ENCODE data around the gene CCDC177.
"Not testable (repeated sequence)": the region's sequence is repeated elsewhere in the genome, so short reads cannot be mapped to it uniquely, and the experiment has no call there.

DNA sequence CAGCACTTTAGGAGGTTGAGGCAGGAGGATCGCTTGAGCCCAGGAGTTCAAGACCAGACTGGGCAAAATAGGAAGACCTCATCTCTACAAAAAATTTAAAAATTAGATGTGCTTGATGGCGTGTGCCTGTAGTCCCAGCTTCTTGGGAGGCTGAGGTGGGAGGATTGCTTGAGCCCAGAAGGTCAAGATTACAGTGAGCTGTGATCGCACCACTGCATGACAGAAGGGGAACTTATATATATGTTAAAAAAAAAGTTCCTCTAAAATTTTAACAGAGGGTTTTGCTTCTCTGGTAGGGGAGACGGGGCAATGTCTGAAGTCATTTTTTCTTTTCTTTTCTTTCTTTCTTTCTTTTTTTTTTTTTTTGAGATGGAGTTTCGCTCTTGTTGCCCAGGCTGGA, 24.8 kb upstream of the CCDC177 start:
- TF ChIP-seq ZBTB21 (CRISPR knock-in tag; IDR thresholded peaks at IDR 0.05; ENCODE audit: borderline replicate concordance); NR2C2 (CRISPR knock-in tag; IDR thresholded peaks at IDR 0.05); TEAD4 (CRISPR knock-in tag; IDR thresholded peaks at IDR 0.05); RORB (CRISPR knock-in tag; IDR thresholded peaks at IDR 0.05); ESRRA (CRISPR knock-in tag; IDR thresholded peaks at IDR 0.05; ENCODE audit: borderline replicate concordance); CREB1 (CRISPR knock-in tag; IDR thresholded peaks at IDR 0.05); ZNF317 (CRISPR knock-in tag; IDR thresholded peaks at IDR 0.05; ENCODE audit: borderline replicate concordance, low read depth); PRRX2 (CRISPR knock-in tag; IDR thresholded peaks at IDR 0.05): not testable (repeated sequence)
- TF ChIP-seq, protein P1, sequence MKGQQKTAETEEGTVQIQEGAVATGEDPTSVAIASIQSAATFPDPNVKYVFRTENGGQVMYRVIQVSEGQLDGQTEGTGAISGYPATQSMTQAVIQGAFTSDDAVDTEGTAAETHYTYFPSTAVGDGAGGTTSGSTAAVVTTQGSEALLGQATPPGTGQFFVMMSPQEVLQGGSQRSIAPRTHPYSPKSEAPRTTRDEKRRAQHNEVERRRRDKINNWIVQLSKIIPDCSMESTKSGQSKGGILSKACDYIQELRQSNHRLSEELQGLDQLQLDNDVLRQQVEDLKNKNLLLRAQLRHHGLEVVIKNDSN (CRISPR knock-in tag; IDR thresholded peaks at IDR 0.05): not testable (repeated sequence)
- TF ChIP-seq, protein P2, sequence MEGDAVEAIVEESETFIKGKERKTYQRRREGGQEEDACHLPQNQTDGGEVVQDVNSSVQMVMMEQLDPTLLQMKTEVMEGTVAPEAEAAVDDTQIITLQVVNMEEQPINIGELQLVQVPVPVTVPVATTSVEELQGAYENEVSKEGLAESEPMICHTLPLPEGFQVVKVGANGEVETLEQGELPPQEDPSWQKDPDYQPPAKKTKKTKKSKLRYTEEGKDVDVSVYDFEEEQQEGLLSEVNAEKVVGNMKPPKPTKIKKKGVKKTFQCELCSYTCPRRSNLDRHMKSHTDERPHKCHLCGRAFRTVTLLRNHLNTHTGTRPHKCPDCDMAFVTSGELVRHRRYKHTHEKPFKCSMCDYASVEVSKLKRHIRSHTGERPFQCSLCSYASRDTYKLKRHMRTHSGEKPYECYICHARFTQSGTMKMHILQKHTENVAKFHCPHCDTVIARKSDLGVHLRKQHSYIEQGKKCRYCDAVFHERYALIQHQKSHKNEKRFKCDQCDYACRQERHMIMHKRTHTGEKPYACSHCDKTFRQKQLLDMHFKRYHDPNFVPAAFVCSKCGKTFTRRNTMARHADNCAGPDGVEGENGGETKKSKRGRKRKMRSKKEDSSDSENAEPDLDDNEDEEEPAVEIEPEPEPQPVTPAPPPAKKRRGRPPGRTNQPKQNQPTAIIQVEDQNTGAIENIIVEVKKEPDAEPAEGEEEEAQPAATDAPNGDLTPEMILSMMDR (IDR thresholded peaks at IDR 0.05): not testable (repeated sequence)
- TF ChIP-seq, protein P3, sequence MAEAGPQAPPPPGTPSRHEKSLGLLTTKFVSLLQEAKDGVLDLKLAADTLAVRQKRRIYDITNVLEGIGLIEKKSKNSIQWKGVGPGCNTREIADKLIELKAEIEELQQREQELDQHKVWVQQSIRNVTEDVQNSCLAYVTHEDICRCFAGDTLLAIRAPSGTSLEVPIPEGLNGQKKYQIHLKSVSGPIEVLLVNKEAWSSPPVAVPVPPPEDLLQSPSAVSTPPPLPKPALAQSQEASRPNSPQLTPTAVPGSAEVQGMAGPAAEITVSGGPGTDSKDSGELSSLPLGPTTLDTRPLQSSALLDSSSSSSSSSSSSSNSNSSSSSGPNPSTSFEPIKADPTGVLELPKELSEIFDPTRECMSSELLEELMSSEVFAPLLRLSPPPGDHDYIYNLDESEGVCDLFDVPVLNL (CRISPR knock-in tag; IDR thresholded peaks at IDR 0.05; ENCODE audit: borderline replicate concordance, low read depth): not testable (repeated sequence)
- TF ChIP-seq, protein P4, sequence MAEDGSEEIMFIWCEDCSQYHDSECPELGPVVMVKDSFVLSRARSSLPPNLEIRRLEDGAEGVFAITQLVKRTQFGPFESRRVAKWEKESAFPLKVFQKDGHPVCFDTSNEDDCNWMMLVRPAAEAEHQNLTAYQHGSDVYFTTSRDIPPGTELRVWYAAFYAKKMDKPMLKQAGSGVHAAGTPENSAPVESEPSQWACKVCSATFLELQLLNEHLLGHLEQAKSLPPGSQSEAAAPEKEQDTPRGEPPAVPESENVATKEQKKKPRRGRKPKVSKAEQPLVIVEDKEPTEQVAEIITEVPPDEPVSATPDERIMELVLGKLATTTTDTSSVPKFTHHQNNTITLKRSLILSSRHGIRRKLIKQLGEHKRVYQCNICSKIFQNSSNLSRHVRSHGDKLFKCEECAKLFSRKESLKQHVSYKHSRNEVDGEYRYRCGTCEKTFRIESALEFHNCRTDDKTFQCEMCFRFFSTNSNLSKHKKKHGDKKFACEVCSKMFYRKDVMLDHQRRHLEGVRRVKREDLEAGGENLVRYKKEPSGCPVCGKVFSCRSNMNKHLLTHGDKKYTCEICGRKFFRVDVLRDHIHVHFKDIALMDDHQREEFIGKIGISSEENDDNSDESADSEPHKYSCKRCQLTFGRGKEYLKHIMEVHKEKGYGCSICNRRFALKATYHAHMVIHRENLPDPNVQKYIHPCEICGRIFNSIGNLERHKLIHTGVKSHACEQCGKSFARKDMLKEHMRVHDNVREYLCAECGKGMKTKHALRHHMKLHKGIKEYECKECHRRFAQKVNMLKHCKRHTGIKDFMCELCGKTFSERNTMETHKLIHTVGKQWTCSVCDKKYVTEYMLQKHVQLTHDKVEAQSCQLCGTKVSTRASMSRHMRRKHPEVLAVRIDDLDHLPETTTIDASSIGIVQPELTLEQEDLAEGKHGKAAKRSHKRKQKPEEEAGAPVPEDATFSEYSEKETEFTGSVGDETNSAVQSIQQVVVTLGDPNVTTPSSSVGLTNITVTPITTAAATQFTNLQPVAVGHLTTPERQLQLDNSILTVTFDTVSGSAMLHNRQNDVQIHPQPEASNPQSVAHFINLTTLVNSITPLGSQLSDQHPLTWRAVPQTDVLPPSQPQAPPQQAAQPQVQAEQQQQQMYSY (CRISPR knock-in tag; IDR thresholded peaks at IDR 0.05): not testable (repeated sequence)
- TF ChIP-seq, protein P5, sequence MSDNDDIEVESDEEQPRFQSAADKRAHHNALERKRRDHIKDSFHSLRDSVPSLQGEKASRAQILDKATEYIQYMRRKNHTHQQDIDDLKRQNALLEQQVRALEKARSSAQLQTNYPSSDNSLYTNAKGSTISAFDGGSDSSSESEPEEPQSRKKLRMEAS (CRISPR knock-in tag; IDR thresholded peaks at IDR 0.05): not testable (repeated sequence)
